Keratinocyte (primary cell): ENCODE results near the gene L3MBTL2.

Experiments
- CTCF ChIP-seq, 3 experiments: IDR thresholded peaks in 1 of 3; conservative IDR thresholded peaks in 1 of 3; optimal IDR thresholded peaks in 1 of 3; 2 replicates in 2 of 3; 3 replicates in 1 of 3; pipeline versions ENCODE3 to v1.5.1; 2011; ENCODE audit warnings: low read length in 3 of 3, mild to moderate bottlenecking in 3 of 3, moderate library complexity in 2 of 3, control low read depth in 1 of 3, inconsistent platforms in 1 of 3; ENCODE audit not compliant: insufficient read depth in 2 of 3; ENCODE audit errors: extremely low read depth in 1 of 3
- EZH2 ChIP-seq: IDR thresholded peaks from one replicate; pipeline ENCODE4 v1.6.1; 2012; ENCODE audit warnings: inconsistent platforms, mild to moderate bottlenecking, low read length, moderate library complexity

GRCh38 chr22:41204992-41205900 is at the start of gene L3MBTL2:
- TF ChIP-seq EZH2: no peak
- no peak for TF ChIP-seq CTCF (optimal IDR thresholded peaks at IDR 0.05 in 1 of 3, IDR thresholded peaks at IDR 0.05 in 1 of 3, conservative IDR thresholded peaks at IDR 0.05 in 1 of 3; ENCODE audit: extremely low read depth in 1 of 3, insufficient read depth in 2 of 3, low read length in 3 of 3)
